HG03108 (cell line): Measurements from ENCODE around the gene BAX.
A peak's percentile ranks its signal among the peaks of the same experiment; 100 is the strongest.

Experiments used
- ATAC-seq: cut with Tn5 transposase; IDR thresholded peaks from one replicate; pipeline ENCODE4 v1.9.1; 2021; ENCODE audit warnings: moderate library complexity; ENCODE audit not compliant: unreplicated experiment

The BAX gene

DNA sequence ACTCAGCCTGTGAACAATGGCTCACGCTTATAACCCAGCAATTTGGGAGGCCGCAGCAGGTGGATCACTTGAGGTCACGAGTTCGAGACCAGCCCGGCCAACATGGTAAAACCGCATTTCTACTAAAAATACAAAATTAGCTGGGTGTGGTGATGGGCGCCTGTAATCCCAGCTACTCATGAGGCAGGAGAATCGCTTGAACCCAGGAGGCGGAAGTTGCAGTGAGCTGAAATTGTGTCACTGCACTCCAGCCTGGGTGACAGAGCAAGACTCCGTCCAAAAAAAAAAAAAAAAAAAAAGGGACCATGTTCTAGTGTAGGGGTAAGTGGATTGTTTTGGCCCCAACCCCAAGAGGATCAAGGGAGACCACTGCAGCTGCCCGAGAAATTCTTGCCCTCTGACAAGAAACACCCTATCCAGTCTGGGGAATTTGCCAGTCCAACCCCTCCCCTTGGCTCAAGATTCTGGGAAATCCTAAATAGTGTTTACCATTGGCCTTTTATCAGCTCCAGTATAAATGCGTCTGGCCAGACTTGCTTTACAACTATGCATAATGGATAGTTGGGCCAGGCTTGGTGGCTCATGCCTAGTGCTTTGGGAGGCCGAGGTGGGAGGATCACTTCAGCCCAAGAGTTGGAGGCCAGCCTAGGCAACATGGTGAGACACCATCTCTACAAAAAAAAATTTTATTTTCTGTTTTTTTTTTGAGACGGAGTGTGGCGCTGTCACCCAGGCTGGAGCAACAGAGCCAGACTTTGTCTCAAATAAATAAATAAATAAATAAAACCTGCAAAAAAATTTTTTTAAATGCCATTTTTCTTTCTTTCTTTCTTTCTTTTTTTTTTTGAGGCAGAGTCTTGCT, 26.3 kb upstream of the BAX start:
- ATAC-seq = no peak

DNA sequence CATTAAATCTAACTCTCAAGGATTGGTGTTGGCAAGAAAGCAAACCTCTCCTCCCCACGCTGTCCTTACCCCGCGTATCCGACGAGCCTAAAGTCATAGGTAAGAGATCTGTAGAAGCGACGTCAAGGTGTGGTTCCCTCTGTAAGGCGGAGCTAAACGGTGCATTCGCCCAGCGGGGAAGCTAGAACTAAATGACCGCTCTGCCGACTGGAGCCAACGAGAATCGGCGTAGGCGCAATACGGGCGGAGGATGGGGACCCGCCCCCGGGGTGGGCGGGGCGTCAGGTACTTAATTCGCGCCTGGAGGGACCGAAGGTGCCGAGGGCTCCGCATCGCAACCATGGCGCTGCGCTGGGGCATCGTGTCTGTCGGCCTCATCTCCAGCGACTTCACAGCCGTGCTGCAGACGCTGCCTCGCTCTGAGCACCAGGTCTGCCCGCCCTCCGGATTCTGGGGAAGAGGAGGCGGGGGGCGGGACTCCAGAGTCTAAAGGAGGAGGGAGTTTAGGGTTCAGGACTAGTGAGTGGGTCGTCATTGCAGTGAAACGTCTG, 21.2 kb upstream of the BAX start, which contains the start of gene DHDH:
Gene DHDH, plus strand, starts transcription at position 318 of the 551 bp plus-strand sequence. Its CDS starts 23 bp downstream, at position 341.
- ATAC-seq = peak; percentile 82

DNA sequence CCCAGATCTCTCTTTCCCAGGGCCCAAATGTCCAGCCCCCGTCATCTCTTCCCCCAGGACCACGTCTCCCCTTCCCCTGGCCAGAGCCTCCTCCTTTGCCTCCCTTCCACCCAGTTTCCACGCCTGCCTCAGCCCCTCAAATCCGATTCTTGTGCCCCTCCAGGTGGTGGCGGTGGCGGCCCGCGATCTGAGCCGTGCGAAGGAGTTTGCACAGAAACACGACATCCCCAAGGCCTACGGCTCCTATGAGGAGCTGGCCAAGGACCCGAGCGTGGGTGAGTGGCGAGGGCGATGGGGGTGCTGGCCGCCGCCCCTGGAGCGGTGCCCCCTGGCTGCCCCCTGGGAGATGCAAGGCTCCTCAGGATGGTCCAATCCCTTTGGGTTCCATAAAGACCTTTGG, 19.8 kb upstream of the BAX start:
- ATAC-seq = no peak

DNA sequence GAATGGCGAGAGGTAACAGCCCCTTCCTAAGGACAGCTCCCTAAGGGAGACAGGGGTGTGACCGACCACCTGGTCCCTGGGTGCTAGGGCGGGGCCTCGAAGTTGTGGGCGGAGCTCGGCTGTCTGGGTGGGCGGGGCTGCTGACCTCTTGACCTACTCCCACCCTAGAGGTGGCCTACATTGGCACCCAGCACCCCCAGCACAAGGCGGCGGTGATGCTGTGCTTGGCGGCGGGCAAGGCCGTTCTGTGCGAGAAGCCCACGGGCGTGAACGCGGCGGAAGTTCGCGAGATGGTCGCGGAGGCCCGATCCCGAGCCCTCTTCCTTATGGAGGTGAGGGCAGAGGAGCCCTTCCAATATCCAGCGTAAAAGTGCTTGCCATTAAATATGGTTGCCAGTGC, 18.8 kb upstream of the BAX start:
- ATAC-seq = no peak

DNA sequence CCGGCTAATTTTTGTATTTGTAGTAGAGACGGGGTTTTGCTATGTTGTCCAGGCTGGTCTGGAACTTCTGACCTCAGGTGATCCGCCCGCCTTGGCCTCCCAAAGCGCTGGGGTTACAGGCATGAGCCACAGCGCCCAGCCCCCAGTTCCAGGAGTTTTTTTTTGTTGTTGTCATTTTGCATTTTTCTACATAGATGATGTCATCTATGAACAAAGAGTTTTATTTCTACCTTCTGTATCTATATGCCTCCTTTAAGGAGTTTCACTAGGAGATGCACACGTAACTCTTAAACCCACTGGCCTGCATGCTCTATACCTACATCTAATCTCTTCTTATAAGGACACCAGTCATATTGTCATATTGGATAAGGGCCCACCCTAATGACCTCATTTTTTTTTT, 16.4 kb upstream of the BAX start:
- ATAC-seq = no peak

DNA sequence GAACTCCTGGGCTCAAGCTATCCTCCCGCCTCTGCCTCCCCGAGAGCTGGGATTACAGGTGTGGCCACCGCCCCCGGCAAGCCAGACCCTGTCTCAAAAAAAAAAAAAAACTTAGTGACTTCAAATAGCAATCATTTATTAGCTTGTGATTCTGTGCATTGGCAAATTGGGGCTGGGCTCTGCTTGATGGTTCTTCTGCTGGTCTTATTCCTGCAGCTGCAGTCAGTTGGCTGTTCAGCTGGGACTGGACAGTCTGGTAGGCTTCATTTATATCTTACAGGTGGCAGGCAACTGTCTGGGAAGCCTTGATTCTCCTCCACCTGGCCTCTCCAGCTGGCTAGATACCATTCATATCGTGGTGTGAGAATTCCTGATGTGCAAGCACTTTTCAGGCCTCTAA, 13.8 kb upstream of the BAX start:
- ATAC-seq = no peak

DNA sequence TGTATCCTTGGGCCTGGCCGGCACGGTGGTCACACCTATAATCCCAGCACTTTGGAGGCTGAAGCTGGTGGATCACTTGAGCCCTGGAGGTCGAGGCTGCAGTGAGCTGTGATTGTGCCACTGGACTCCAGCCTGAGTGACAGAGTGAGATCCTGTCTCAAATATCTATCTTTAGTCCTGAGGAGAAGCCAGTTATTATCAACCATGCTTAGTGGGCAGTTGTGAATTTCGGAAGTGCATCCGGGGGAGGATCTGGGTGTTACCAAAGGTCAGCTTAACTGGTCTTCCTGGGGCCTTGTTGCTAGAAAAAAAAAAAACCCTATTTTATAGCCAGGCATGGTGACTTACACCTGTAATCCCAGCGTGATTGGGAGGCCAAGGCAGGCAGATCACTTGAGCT, 11.6 kb upstream of the BAX start:
- no peak for ATAC-seq

DNA sequence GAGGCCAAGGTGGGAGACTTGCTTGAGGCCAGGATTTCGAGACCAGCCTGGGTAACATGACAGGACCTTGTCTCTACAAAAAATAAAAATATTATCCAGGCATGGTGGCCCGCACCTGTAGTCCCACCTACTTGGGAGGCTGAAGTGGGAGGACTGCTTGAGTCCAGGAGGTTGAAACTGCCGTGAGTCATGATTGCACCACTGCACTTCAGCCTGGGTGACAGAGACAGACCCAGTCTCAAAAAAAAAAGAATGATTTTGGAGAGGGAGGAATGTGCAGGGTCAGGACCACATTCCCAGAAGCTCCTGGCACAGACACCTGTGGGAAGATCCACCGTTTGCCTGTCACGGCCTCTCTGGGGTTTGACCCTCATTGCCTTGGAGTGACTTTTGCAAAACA, 9.3 kb upstream of the BAX start:
- ATAC-seq = no peak

DNA sequence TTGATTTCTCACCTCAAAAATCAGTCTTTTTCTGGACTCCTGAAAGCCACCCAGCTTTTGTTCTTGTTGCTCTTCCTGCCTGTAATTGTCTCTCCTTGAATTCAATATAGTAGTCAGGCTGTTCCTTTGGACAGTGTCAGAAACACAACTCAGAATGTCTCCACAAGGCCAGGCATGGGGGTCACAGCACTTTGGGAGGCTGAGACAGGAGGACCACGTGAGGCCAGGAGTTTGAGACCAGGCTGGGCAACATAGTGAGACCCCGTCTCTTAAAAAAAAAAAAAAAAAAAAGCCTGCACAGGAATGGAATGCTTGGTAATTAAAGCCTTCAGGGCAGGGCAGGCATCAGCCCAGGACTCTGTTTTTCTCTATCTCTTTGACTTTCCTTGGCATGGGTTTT, 8.9 kb upstream of the BAX start:
- no peak for ATAC-seq

DNA sequence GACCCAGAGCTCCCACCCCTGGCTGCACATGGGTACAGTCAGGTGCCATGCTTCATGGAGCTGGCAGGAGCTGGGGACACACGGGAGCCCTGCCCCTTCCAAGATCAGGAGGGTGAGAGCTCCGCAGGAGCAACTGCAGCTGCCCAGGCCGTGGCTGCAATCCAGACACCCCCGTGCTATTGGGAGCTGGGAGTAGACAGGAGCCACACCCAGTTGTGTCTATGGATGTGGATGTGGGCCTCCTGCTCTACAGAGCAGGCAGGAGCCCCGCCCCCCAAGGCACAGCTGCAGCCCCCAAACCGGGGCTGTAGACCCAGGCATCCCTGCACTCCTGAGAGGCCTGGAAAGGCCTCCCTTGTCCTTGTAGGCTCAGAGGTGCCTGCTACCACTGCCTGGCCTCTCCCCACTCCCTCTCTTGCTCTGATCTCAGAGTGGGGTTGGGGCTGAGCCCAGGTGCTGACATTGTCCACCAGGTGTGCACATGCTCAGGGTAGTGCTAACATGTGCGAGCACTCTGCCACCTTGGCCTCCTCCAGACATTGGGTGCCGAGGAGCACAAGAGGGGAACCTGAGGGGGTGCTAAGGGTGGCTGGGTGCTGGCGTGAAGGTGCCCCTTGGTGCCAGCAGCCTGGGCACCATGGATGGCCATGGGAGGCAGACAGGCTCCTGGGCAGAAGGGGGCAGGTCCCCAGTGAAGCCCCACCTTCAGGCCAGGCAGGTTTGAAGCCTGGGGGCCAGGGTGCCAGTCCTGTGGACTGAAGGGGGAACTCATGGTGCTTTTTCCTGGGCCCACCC, 8.0 kb upstream of the BAX start:
- no peak for ATAC-seq

DNA sequence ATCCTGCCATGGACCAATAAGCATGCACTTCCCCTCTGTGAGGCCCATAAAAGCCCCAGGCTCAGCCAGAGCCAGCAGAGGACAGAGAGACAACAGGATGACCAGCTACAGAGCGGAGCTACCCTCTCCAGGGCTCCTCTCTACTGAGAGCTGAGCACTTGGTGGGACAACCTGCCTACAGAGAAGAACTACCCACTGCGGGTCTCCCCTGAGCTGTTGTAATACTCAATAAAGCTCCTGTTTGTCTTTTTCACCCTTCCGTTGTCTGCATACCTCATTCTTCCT, 7.5 kb upstream of the BAX start:
- no peak for ATAC-seq

DNA sequence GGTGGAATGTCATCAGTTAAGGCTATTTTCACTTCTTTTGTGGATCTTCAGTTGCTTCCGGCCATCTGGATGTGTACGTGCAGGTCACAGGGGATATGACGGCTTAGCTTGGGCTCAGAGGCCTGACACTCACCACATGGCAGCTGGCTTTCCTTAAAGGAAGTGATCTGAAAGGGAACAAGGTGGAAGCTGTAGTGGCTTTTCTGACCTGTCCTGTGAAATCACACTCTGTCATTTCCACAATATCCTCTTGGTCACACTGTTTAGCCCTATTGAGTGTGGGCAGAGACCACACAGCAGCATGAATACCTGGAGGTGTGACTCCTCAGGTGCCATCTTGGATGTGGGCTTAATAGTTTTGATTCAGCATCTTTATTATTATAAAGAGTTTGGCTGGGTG, 4.5 kb upstream of the BAX start:
- ATAC-seq = no peak

DNA sequence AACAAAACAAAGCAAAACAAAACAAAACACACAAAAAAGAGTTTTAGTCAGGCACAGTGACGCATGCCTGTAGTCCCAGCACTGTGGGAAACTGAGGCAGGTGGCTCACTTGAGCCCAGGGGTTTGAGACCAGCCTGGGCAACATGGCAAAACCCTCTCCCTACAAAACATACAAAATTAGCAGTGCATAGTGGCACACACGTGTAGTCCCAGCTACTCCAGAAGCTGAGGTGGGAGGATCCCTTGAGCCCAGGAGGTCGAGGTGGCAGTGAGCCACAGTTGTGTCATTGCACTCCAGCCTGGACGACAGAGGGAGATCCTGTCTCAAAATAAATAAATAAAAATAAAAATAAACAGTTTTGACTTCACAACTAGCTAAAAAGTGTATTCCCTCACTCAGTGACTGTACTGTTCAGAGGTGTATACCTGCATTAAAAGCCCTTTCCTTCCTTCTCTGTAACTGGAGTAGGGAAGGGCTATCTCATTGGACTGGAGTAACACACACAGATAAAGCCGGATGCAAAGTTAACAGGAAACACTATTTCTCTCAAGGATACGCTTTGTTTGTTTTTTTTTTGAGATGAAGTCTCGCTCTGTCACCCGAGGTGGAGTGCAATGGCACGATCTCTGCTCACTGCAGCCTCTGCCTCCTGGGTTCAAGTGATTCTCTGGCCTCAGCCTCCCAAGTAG, 3.7 kb upstream of the BAX start:
- ATAC-seq = no peak

DNA sequence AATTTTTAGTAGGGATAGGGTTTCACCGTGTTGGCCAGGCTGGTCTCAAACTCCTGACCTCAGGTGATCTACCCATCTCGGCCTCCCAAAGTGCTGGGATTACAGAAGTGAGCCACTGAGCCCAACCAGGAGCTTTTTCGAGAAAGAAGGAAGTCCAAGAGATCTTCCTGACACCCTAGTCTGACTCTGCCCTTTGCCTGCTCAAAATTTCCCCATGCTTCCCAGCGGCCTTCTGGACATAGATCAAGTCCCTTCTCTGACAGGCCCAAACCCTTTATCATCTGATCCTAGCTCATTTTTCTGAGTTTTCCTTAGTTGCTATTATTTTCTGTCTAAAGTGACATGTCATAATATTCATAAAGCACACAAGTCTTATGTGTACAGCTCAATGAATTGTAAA, 1.5 kb upstream of the BAX start:
- ATAC-seq = no peak

DNA sequence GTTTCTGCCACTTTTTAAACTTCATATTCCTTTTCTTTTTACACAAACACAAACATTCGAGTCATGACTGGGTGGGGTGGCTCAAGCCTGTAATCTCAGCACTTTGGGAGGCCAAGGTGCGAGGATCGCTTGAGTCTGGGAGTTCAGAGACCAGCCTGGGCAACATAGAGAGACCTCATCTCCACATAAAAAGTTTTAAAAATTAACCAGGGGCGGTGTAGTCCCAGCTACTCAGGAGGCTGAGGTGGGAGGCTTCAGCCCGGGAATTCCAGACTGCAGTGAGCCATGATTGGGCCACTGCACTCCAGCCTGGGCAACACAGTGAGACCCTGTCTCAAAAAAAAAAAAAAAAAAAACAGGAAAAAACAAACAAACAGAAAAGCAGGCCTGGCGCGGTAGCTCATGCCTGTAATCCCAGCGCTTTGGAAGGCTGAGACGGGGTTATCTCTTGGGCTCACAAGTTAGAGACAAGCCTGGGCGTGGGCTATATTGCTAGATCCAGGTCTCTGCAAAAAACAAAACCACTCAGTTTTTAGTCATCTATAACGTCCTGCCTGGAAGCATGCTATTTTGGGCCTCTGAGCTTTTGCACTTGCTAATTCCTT, 583 bp upstream of the BAX start:
- no peak for ATAC-seq

DNA sequence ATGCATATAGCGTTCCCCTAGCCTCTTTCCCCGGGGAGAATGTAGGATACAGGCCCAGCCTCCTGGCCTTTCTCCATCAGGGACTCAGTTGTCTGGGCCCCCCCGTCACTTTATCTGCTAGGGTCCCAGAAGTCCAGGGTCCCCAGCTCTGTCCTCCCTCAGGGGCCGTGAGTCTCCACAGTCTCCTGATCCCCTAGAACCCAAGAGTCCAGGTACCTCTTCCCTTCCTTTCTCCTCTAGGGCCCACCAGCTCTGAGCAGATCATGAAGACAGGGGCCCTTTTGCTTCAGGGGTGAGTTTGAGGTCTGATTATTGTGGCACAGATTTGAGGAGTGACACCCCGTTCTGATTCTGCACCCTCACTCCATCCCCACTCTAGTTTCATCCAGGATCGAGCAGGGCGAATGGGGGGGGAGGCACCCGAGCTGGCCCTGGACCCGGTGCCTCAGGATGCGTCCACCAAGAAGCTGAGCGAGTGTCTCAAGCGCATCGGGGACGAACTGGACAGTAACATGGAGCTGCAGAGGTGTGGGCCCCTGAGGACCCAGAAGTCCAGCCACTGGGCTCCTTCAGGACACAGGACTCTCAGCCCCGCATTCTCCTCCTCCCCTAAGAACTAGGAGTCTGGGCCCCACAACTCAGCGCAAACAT, 758 bp downstream of the BAX start:
- ATAC-seq = no peak

DNA sequence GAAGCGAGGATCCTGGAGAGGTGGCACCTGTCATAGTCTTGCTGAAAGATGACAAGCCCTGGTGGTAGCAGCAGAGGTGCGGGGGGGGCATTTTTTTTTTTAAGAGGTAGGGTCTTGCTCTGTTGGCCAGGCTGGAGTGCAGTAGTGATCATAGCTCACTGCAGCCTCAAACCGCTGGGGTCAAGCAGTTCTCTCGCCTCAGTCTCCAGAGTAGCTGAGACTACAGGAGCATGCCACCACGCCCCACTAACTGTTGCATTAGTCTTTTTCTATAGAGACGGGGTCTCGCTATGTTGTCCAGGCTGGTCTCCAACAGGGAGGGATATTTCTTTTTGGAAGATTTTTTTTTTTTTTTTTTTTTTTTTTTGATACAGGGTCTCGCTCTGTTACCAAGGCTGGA, 3.3 kb downstream of the BAX start:
- no peak for ATAC-seq

DNA sequence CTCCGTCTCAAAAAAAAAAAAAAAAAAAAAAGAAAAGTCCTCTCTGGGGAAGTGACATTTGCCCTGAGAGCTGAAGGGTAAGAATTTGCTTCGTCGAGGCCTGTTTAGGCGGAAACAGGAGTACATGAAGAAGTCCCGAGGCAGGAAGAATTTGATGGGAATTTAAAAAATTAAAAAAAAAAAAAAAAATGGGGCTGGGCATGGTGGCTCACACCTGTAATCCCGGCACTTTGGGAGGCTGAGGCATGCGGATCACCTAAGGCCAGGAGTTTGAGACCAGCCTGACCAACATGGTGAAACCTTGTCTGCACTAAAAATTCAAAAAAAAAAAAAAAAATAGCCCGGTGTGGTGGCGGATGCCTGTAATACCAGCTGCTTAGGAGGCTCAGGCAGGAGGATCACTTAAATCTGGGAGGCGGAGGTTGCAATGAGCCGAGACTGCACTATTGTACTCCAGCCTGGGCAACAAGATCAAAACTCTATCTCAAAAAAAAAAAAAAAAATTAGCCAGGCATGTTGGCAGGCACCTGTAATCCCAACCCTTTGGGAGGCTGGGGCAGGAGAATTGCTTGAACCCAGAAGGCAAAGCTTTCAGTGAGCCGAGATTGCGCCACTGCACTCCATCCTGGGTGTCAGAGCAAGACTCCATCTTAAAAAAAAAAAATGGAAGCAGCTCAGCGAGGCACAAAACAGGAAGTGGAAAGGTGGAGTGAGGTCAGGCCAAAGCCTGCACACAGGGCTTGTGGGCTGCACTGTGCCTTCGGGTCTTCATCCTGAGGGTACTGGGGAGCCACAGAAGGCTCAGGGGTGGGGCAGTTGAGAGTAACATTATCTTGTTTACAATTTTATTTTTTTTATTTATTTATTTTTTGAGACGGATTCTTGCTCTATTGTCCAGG, 4.9 kb downstream of the BAX start:
- ATAC-seq = no peak

DNA sequence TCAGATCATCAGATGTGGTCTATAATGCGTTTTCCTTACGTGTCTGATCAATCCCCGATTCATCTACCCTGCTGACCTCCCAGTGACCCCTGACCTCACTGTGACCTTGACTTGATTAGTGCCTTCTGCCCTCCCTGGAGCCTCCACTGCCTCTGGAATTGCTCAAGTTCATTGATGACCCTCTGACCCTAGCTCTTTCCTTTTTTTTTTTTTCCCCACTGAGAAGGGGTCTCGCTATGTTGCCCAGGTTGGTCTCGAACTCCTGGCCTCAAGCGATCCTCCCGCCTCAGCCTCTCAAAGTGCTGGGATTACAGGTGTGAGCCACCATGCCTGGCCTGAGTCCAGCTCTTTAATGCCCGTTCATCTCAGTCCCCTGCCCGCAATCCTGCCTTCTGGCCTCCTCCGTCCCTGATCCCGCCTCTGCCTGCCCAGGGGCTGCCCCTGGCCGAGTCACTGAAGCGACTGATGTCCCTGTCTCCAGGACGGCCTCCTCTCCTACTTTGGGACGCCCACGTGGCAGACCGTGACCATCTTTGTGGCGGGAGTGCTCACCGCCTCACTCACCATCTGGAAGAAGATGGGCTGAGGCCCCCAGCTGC, 6.5 kb downstream of the BAX start:
- no peak for ATAC-seq
